Nucleus accumbens (tissue), 56 donors: ENCODE measurements around the gene SULT1B1.

Source experiments
- DNase-seq, 56 donors: peaks; one replicate each; lab custom pipeline; 2025; lab: John Stamatoyannopoulos, UW

SULT1B1 gene

DNA sequence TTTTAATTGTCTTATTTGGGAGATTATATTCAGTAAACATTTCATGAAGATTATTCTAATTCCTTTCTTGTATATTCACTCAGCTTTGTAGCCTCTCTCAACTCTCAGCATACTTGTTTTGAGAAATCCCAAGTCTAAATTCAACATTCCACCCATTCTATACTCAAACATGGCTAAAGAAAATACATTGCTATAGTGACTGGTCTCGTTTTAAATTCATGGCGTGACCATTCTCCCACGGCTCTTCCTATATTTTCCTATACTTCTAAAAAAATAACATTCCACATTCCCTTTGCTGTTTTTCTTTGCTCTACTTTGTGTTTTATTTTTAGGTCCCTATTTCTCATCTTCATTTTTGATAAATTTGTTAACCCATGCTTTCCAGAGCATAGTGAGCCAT lies 58.2 kb downstream of the SULT1B1 start:
- no peak for DNase-seq

DNA sequence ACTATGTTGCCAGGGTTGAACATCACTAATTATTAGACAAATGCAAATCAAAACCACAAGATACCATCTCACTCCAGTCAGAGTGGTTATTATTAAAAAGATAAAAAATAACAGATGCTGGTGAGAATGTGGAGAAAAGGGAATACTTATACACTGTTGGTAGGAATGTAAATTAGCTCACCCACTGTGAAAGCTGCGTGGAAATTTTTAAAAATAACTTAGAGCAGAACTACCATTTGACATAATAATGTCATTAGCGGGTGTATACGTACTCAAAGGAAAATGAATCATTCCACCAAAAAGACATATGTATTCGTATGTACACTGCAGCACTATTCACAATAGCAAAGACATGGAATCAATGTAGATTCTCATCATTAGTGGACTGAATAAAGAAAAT lies 58.7 kb downstream of the SULT1B1 start:
- no peak for DNase-seq

DNA sequence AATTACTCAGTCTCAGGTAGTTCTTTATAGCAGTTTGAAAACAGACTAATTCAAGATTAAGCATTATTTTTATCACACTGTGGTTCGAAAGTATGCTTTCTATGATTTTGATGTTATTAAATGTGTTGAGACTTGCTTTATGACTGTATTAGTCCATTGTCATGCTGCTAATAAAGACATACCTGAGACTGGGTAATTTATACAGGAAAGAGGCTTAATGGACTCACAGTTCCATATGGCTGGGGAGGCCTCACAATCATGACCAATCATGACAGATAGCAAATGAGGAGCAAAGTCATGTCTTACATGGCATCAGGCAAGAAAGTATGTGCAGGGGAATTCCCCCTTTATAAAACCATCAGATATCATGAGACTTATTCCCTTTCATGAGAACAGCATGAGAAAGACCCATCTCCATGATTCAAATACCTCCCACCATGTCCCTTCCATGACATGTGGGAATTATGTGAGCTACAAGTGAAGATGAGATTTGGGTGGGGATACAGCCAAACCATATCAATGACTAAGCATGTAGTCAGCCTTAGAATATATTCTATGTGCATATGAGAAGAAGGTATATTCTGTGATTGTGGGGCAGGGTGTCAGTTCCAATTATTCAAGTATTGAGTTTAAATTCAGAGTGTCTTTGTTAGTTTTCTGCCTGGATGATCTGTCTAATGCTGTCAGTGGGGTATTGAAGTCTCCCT lies 62.7 kb downstream of the SULT1B1 start:
- DNase-seq: no peak

DNA sequence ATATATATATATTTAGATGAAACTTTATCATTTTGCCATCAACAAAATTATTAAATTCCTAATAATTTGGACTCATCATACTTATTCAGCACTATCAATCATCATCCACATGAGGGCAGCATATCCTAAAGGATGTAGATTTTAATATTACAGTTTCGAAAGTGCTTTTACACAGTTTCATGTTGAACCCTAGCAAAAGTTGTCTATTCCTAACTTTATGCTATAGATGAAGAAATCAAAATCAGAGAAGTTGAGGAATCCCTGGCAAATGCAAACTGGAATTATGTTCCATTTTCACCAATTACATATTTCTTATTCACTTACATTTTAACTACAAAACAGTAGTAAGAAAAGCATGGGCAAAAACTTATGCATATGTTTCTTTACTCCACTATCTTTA lies 70.8 kb downstream of the SULT1B1 start:
- DNase-seq: no peak

DNA sequence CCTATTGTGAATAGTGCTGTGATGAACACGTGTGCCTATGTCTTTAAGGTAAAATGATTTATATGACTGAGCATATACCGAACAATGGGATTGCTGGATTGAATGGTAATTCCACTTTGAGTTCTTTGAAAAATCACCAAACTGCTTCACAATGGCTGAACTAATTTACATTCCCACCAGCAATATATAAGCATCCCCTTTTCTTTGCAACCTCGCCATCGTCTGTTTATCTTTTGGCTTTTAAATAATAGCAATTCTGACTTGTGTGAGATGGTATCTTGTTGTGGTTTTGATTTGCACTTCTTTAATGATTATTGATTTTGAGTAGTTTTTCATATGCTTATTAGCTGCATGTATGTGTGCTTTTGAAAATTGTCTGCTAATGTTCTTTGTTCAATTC lies 75.6 kb downstream of the SULT1B1 start:
- DNase-seq: no peak
